Lower leg skin (tissue), 4 donors: ENCODE measurements around the gene TMEM163. TPM values are rescaled to one million over a fixed set of nuclear protein-coding genes. Genes with fewer than 3 reads are reported as not detected.
"Not testable (repeated sequence)": the region's sequence is repeated elsewhere in the genome, so short reads cannot be mapped to it uniquely, and the experiment has no call there.

Source experiments
- DNase-seq, 2 donors: peaks; one replicate each; pipeline ENCODE4 v3.0.0-alpha.2; 2019; ENCODE audit warnings: low spot score in 2 of 2
- H3K4me3 ChIP-seq: fragments of 200-600 bp; sonication (generic); 2 replicates; pipeline ENCODE4 v1.5.1; 2017; ENCODE audit warnings: mild to moderate bottlenecking, low read depth; ENCODE audit not compliant: poor library complexity, severe bottlenecking
- CTCF ChIP-seq, 3 donors: fragments of 450-650 bp; IDR thresholded peaks; one replicate each; pipeline ENCODE4 v1.5.1; 2016; ENCODE audit warnings: antibody characterized with exemption in 3 of 3, mild to moderate bottlenecking in 3 of 3, moderate library complexity in 2 of 3
- POLR2A ChIP-seq, 2 donors: fragments of 450-650 bp; IDR thresholded peaks; one replicate each; pipeline ENCODE4 v1.6.1; 2016 to 2017; ENCODE audit warnings: antibody characterized with exemption in 2 of 2, mild to moderate bottlenecking in 1 of 2, moderate library complexity in 1 of 2
- WGBS, 2 donors: methylation state at CpG; one replicate each; pipeline ENCODE4 v1.1.5; 2018; 5-methylcytosine and 5-hydroxymethylcytosine counted together
- intact Hi-C: fragments of 100-400 bp; cut with DNase I; formaldehyde crosslinking; loops from one replicate; pipeline ENCODE4 v1.15.0; 2023; ENCODE audit warnings: low total_unique reads
- total RNA-seq, 4 donors: library from RNA; depleted of rRNA; stranded (reverse); fragments of >200 nt; gene quantifications; one replicate each; pipeline ENCODE4 v1.1.0, GENCODE V29; 2016

The TMEM163 gene
- total RNA-seq, 4 donors from 2014 or later: 0.19 to 0.46 TPM; not detected in 2

GRCh38 chr2:134762508-134762907 is 43.7 kb upstream of the TMEM163 start:
- intact Hi-C loops: no loop called here
- 56 to 63% methylated on average over 2 of the region's 2 CpGs for WGBS, 2 donors

GRCh38 chr2:134760385-134760784 is 41.6 kb upstream of the TMEM163 start:
- intact Hi-C loops: no loop called here
- no peak for DNase-seq
- no peak overlapping the region for H3K4me3 ChIP-seq
- TF ChIP-seq CTCF (IDR thresholded peaks at IDR 0.05) (no peak), POLR2A (IDR thresholded peaks at IDR 0.05) (no peak)

More at GRCh38 chr2:134762508-134762907, 43.7 kb upstream of the TMEM163 start:
- no peak for DNase-seq
- TF ChIP-seq POLR2A (IDR thresholded peaks at IDR 0.05) (no peak), CTCF (IDR thresholded peaks at IDR 0.05) (no peak)
- no peak overlapping the region for H3K4me3 ChIP-seq

- intact Hi-C loops: no loop called here
- 50% methylated on average over 1 of the region's 1 CpG for WGBS, 2 donors
Measured at GRCh38 chr2:134758633-134759032, 39.8 kb upstream of the TMEM163 start.

GRCh38 chr2:134751981-134752380 is 33.2 kb upstream of the TMEM163 start:
- H3K4me3 ChIP-seq, intact Hi-C loops, DNase-seq: not testable (repeated sequence)
- WGBS, 2 donors: 52 to 53% methylated on average over 8 of the region's 8 CpGs

More at GRCh38 chr2:134758633-134759032, 39.8 kb upstream of the TMEM163 start:
- DNase-seq: no peak
- TF ChIP-seq CTCF (IDR thresholded peaks at IDR 0.05) (no peak), POLR2A (IDR thresholded peaks at IDR 0.05) (no peak)
- H3K4me3 ChIP-seq: no peak overlapping the region

- intact Hi-C loops: no loop called here
- 76 to 82% methylated on average over 4 of the region's 4 CpGs for WGBS, 2 donors
- no peak overlapping the region for H3K4me3 ChIP-seq
- TF ChIP-seq CTCF (IDR thresholded peaks at IDR 0.05): no peak
- TF ChIP-seq POLR2A (IDR thresholded peaks at IDR 0.05): no peak
- DNase-seq: no peak
Measured at GRCh38 chr2:134745546-134745945, 26.7 kb upstream of the TMEM163 start.

- TF ChIP-seq POLR2A (IDR thresholded peaks at IDR 0.05) (no peak), CTCF (IDR thresholded peaks at IDR 0.05) (no peak)
- H3K4me3 ChIP-seq: no peak overlapping the region
- no peak for DNase-seq
- intact Hi-C loops: no loop called here
Measured at GRCh38 chr2:134745023-134745422, 26.2 kb upstream of the TMEM163 start.
